GM18498 (cell line): ENCODE results near the gene TTBK2.

Experiments
- ATAC-seq: cut with Tn5 transposase; IDR thresholded peaks from one replicate; pipeline ENCODE4 v1.9.1; 2021; ENCODE audit warnings: mild to moderate bottlenecking, moderate library complexity; ENCODE audit not compliant: unreplicated experiment

Gene TTBK2

GRCh38 chr15:42832576-42832975, 88.0 kb downstream of the TTBK2 start:
- no peak for ATAC-seq

GRCh38 chr15:42826251-42826890, 94.2 kb downstream of the TTBK2 start:
- ATAC-seq = no peak

- ATAC-seq = no peak
These were observed 95.0 kb downstream of the TTBK2 start for GRCh38 chr15:42825599-42825998.

GRCh38 chr15:42820811-42821210, 99.8 kb downstream of the TTBK2 start:
- ATAC-seq = no peak

- no peak for ATAC-seq
These were observed 100.8 kb downstream of the TTBK2 start for GRCh38 chr15:42819786-42820185.

GRCh38 chr15:42811433-42811832, 109.1 kb downstream of the TTBK2 start:
- ATAC-seq = no peak

GRCh38 chr15:42808913-42809312, 111.7 kb downstream of the TTBK2 start:
- no peak for ATAC-seq

- no peak for ATAC-seq
These were observed 115.3 kb downstream of the TTBK2 start for GRCh38 chr15:42805266-42805665.

- ATAC-seq = no peak
These were observed 115.8 kb downstream of the TTBK2 start for GRCh38 chr15:42804739-42805138.

- no peak for ATAC-seq
These were observed 117.1 kb downstream of the TTBK2 start for GRCh38 chr15:42803436-42803835.

GRCh38 chr15:42802168-42802567, 118.4 kb downstream of the TTBK2 start:
- ATAC-seq = no peak

- no peak for ATAC-seq
These were observed 119.7 kb downstream of the TTBK2 start for GRCh38 chr15:42800731-42801474.

GRCh38 chr15:42798802-42799201, 121.8 kb downstream of the TTBK2 start:
- ATAC-seq = no peak

- ATAC-seq = no peak
These were observed 123.4 kb downstream of the TTBK2 start for GRCh38 chr15:42796955-42797782.

- ATAC-seq = no peak
These were observed 131.9 kb downstream of the TTBK2 start for GRCh38 chr15:42788725-42789124.

GRCh38 chr15:42786978-42787377, 133.6 kb downstream of the TTBK2 start:
- ATAC-seq = no peak

- no peak for ATAC-seq
These were observed 135.0 kb downstream of the TTBK2 start for GRCh38 chr15:42785569-42785968.

GRCh38 chr15:42784705-42785104, 135.9 kb downstream of the TTBK2 start:
- no peak for ATAC-seq

GRCh38 chr15:42782716-42783115, 137.9 kb downstream of the TTBK2 start:
- no peak for ATAC-seq

- ATAC-seq = no peak
These were observed 145.2 kb downstream of the TTBK2 start for GRCh38 chr15:42775416-42775815.

GRCh38 chr15:42772901-42773300, 147.7 kb downstream of the TTBK2 start:
- ATAC-seq = no peak

- ATAC-seq = no peak
These were observed 148.4 kb downstream of the TTBK2 start for GRCh38 chr15:42772144-42772543.
